ENCODE data around the gene RAB20. TPM values are rescaled to one million over a fixed set of nuclear protein-coding genes. Genes with fewer than 3 reads are reported as not detected.
"Not testable (repeated sequence)": the region's sequence is repeated elsewhere in the genome, so short reads cannot be mapped to it uniquely, and the experiment has no call there.

Gene RAB20
- total and polyA plus RNA-seq, 2 donors (not counting 1 experiment from before 2014, with no cell fraction given) = 2.4 to 4.6 TPM

GRCh38 chr13:110498327-110498726, 63.2 kb downstream of the RAB20 start:
- 96% methylated on average over 5 of the region's 5 CpGs for WGBS (ENCODE audit: insufficient coverage)
- H3K9ac ChIP-seq (ENCODE audit: low read length) = no peak overlapping the region
- no peak overlapping the region for H2AFZ ChIP-seq (ENCODE audit: insufficient read depth, low read depth, low read length, poor library complexity, severe bottlenecking)
- H3K27ac ChIP-seq (ENCODE audit: low read length in 2 of 2) = no peak overlapping the region
- no peaks in the 10 kb centered on the region for H4K20me1 ChIP-seq (ENCODE audit: control insufficient read depth, insufficient read depth, low read length, poor library complexity, severe bottlenecking)
- TF ChIP-seq EZH2 (IDR thresholded peaks at IDR 0.05; ENCODE audit: borderline replicate concordance, insufficient read depth, low read depth, low read length, poor library complexity, severe bottlenecking) (no peak), CTCF (IDR thresholded peaks at IDR 0.05) (no peak)
- H3K4me1 Mint-ChIP-seq = no peaks in the 10 kb centered on the region
- intact Hi-C loops (cut with micrococcal nuclease) = no loop called here
- no peak overlapping the region for H3K4me3 ChIP-seq (ENCODE audit: control extremely low read depth in 1 of 5, extremely low read depth in 1 of 5, insufficient read depth in 1 of 5, low read depth in 2 of 5, low read length in 4 of 5)
- H3K79me2 ChIP-seq (ENCODE audit: control insufficient read depth, insufficient read depth, low read length) = no peaks in the 10 kb centered on the region
- H3K36me3 ChIP-seq (replicated peaks in 1 of 2; ENCODE audit: control extremely low read depth in 1 of 2, control insufficient read depth in 1 of 2, extremely low read depth in 1 of 2, insufficient read depth in 2 of 2, low read length in 1 of 2) = no peaks in the 10 kb centered on the region
- DNase-seq (no peak), ATAC-seq (ENCODE audit: low read depth) (no peak)
- H3K27ac Mint-ChIP-seq = no peak overlapping the region
- ChIA-PET CTCF (no interaction called here), POLR2A (no interaction called here)
- peaks cover 0 to 4% (median 0%) of the 10 kb centered on the region in 4 experiments for H3K27me3 ChIP-seq (replicated peaks in 1 of 4; ENCODE audit: control extremely low read depth in 1 of 4, control insufficient read depth in 3 of 4, insufficient read depth in 4 of 4, low read length in 3 of 4)
- no peaks in the 10 kb centered on the region for H3K4me1 ChIP-seq (ENCODE audit: control insufficient read depth in 2 of 2, insufficient read depth in 2 of 2, low read length in 2 of 2)
- peaks cover 10% of the 10 kb centered on the region for H3K27me3 Mint-ChIP-seq
- peaks cover 10% of the 10 kb centered on the region for H3K9me3 Mint-ChIP-seq (ENCODE audit: insufficient read depth)
- H3K4me3 Mint-ChIP-seq = no peak overlapping the region
- H3K9me3 ChIP-seq (ENCODE audit: control extremely low read depth in 1 of 3, control insufficient read depth in 2 of 3, insufficient read depth in 1 of 3, low read length in 2 of 3) = peaks cover 1 to 10% (median 3%) of the 10 kb centered on the region in 3 donors
- no peak overlapping the region for H3K4me2 ChIP-seq (replicated peaks; ENCODE audit: low read depth, low read length, poor library complexity, severe bottlenecking)

GRCh38 chr13:110497896-110498295, 63.6 kb downstream of the RAB20 start:
- H3K9me3 Mint-ChIP-seq (ENCODE audit: insufficient read depth); POLR2A ChIA-PET; intact Hi-C loops (cut with micrococcal nuclease); H3K27ac ChIP-seq (ENCODE audit: low read length in 2 of 2); H3K9ac ChIP-seq (ENCODE audit: low read length); DNase-seq; H3K4me1 ChIP-seq (ENCODE audit: control insufficient read depth in 2 of 2, insufficient read depth in 2 of 2, low read length in 2 of 2); H3K4me3 Mint-ChIP-seq; H3K4me3 ChIP-seq (ENCODE audit: control extremely low read depth in 1 of 5, extremely low read depth in 1 of 5, insufficient read depth in 1 of 5, low read depth in 2 of 5, low read length in 4 of 5); H3K4me1 Mint-ChIP-seq; H3K27ac Mint-ChIP-seq; H4K20me1 ChIP-seq (ENCODE audit: control insufficient read depth, insufficient read depth, low read length, poor library complexity, severe bottlenecking); H3K36me3 ChIP-seq (replicated peaks in 1 of 2; ENCODE audit: control extremely low read depth in 1 of 2, control insufficient read depth in 1 of 2, extremely low read depth in 1 of 2, insufficient read depth in 2 of 2, low read length in 1 of 2); H3K27me3 Mint-ChIP-seq; CTCF ChIA-PET; H3K4me2 ChIP-seq (replicated peaks; ENCODE audit: low read depth, low read length, poor library complexity, severe bottlenecking); ATAC-seq (ENCODE audit: low read depth); H3K79me2 ChIP-seq (ENCODE audit: control insufficient read depth, insufficient read depth, low read length); H2AFZ ChIP-seq (ENCODE audit: insufficient read depth, low read depth, low read length, poor library complexity, severe bottlenecking); H3K27me3 ChIP-seq (replicated peaks in 1 of 4; ENCODE audit: control extremely low read depth in 1 of 4, control insufficient read depth in 3 of 4, insufficient read depth in 4 of 4, low read length in 3 of 4): not testable (repeated sequence)
- 100% methylated on average over 3 of the region's 3 CpGs for WGBS (ENCODE audit: insufficient coverage)
- peaks cover 1 to 10% (median 3%) of the 10 kb centered on the region in 3 donors for H3K9me3 ChIP-seq (ENCODE audit: control extremely low read depth in 1 of 3, control insufficient read depth in 2 of 3, insufficient read depth in 1 of 3, low read length in 2 of 3)
